ENCODE data around the gene TMEM229B.

Gene TMEM229B

GRCh38 chr14:67446371-67447032 is 42.0 kb downstream of the TMEM229B start:
- no peak for TF ChIP-seq CTCF (IDR thresholded peaks at IDR 0.05; ENCODE audit: insufficient read depth, missing control alignments)
- DNase-seq (ENCODE audit: insufficient read length, low spot score) (no peak), FAIRE-seq (no peak)

GRCh38 chr14:67444395-67444794 is 44.1 kb downstream of the TMEM229B start:
- no peak for TF ChIP-seq CTCF (IDR thresholded peaks at IDR 0.05; ENCODE audit: insufficient read depth, missing control alignments)
- DNase-seq (ENCODE audit: insufficient read length, low spot score) (no peak), FAIRE-seq (no peak)

- DNase-seq (ENCODE audit: insufficient read length, low spot score) (no peak), FAIRE-seq (no peak)
- no peak for TF ChIP-seq CTCF (IDR thresholded peaks at IDR 0.05; ENCODE audit: insufficient read depth, missing control alignments)
These were observed 46.2 kb downstream of the TMEM229B start for GRCh38 chr14:67442139-67442906.

- TF ChIP-seq CTCF (IDR thresholded peaks at IDR 0.05; ENCODE audit: insufficient read depth, missing control alignments), result no peak
These were observed 46.8 kb downstream of the TMEM229B start for GRCh38 chr14:67441672-67442071.

GRCh38 chr14:67441256-67441655 is 47.3 kb downstream of the TMEM229B start:
- DNase-seq (ENCODE audit: insufficient read length, low spot score) (no peak), FAIRE-seq (no peak)

More at GRCh38 chr14:67441672-67442071, 46.8 kb downstream of the TMEM229B start:
- FAIRE-seq (no peak), DNase-seq (ENCODE audit: insufficient read length, low spot score) (no peak)

GRCh38 chr14:67440513-67440912 is 48.0 kb downstream of the TMEM229B start:
- TF ChIP-seq CTCF (IDR thresholded peaks at IDR 0.05; ENCODE audit: insufficient read depth, missing control alignments), result no peak
- no peak for FAIRE-seq

More at GRCh38 chr14:67441256-67441655, 47.3 kb downstream of the TMEM229B start:
- TF ChIP-seq CTCF (IDR thresholded peaks at IDR 0.05; ENCODE audit: insufficient read depth, missing control alignments), result no peak

GRCh38 chr14:67438969-67439368 is 49.6 kb downstream of the TMEM229B start:
- no peak for TF ChIP-seq CTCF (IDR thresholded peaks at IDR 0.05; ENCODE audit: insufficient read depth, missing control alignments)
- FAIRE-seq (no peak), DNase-seq (ENCODE audit: insufficient read length, low spot score) (no peak)

More at GRCh38 chr14:67440513-67440912, 48.0 kb downstream of the TMEM229B start:
- no peak for DNase-seq (ENCODE audit: insufficient read length, low spot score)
